Activated effector memory CD4-positive, alpha-beta T cell treated with anti-CD3 and anti-CD28 coated beads, Interleukin-2, amount 50 U/mL, for 16 hours (primary cell): ENCODE results near the gene OTULIN.

Source experiments
- DNase-seq: peaks from one replicate; pipeline ENCODE4 v3.0.0-alpha.2; 2020

OTULIN gene

DNA sequence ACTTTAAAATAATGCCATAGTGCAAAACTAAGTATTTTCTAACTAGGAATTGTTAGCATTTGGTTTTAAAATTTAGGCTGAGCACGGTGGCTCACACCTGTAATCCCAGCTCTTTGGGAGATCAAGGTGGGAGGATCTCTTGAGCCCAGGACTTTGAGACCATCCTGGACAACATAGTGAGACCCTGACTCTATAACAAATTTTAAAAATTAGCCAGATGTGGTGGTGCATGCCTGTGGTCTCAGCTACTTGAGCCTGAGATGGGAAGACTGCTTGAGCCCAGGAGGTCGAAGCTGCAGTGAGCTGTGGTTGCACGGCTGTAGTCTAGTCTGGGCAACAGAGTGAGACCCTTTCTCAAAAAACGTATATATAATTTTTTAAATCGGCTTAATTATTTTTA lies 4.9 kb downstream of the OTULIN start:
- DNase-seq = no peak

GRCh38 chr5:14669975-14670374 lies 5.5 kb downstream of the OTULIN start:
- no peak for DNase-seq

DNA sequence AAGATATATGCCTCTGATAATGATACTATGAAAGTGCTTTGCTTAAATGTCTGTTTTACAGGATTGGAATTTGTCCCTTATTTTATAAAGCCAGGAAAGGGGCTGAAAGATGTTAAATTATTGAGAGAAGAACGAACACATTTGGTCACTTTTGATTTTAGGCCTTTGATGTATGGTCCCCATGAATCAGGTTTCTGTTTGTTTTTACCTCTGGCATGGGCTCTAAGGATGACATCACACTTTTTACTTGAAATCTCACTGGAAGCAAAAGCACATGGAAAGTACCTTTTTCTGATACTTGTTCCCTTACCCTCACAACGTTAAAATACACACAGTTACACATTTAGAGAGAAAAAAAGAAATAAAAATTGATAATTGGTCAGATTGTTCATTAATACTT lies 6.9 kb downstream of the OTULIN start:
- DNase-seq = no peak

GRCh38 chr5:14672082-14672481 lies 7.6 kb downstream of the OTULIN start:
- DNase-seq = no peak

DNA sequence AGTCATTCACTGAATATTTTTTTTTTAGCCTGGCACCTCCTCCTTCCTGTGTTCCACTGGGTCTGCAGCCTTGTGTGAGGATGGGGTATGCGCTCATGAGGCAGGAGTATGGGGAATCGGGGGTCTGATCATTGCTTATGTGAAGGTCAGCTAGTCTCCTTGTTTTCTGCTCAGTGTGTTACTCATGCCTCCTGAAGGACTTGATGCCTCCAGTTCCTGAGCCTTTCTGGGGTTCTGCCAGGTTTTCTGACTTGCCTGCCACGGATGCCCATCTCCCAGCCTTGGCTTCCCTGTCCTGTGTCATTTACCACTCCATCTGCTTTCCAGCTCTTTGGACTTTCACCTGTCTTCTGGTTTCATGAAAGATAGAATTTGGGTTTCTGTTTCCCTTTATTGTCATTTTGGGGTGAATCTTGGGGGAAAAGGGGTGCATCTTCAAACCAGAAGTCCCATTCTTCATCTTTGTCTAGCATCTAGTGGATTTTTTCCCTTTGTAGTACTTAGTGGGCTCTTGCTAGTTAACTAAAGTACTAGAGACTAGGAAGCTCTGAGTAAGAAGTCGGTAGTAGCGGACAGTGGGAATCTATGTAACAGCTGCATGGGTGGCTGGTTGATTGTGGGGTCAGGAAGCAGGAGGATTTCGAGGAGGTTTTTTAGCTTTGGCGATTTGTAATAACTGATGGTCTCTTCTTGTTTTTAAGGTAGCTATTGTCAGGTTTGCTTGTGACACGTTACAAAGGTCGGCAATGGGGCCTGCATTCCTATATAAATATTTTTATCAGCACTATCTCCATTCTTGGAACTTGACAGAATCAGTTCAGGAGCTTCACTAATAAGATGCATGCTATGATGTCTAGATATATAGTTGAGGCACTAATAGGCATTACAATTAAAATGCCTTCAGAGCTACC lies 8.2 kb downstream of the OTULIN start:
- DNase-seq = no peak

- no peak for DNase-seq
Observed at GRCh38 chr5:14673443-14673842, 8.9 kb downstream of the OTULIN start.

GRCh38 chr5:14674983-14675854 lies 10.7 kb downstream of the OTULIN start:
- no peak for DNase-seq

DNA sequence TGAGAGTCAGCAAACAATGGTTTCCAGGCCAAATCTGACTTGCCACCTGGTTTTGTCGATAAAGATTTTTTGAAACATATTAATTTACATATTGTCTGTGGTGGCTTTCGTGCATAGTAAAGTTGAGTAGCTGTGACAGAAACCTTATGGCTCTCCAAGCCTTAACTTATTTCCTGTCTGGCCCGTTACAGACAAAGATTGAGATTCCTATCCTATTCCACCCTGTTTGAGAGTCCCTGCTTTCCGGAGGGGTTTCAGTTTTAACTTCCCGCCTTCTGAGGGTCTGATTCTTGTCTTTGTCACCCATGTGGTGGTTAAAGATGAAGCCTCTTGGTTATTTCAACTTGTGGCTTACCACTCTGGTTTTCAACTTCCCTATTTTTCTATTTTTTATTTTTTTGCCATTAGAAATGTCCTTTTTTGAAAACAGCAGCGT lies 11.4 kb downstream of the OTULIN start:
- DNase-seq = no peak

DNA sequence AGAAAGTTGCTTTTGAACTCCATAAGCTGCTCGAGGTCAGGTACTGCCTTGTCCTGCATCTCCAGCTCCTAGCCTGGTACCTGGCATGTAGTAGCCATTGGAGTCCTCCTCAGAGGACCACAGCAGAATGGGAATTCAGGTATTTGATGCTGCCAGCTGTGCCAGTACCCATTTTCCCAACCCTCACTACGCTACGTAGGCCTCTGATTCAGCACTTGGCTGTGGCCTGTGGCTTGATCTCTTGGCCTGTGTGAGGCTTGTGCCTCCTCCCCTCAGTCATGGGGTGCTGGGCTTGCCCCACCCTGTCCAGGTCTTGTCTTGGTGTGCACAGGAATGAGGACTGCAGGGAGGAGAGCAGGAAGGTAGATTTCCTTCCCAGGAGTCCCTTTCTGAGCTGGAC lies 11.8 kb downstream of the OTULIN start:
- peak; percentile 69 for DNase-seq

- DNase-seq = no peak
Observed at GRCh38 chr5:14678773-14679334, 14.3 kb downstream of the OTULIN start.

- DNase-seq = no peak
Observed at GRCh38 chr5:14679595-14679994, 15.1 kb downstream of the OTULIN start.

DNA sequence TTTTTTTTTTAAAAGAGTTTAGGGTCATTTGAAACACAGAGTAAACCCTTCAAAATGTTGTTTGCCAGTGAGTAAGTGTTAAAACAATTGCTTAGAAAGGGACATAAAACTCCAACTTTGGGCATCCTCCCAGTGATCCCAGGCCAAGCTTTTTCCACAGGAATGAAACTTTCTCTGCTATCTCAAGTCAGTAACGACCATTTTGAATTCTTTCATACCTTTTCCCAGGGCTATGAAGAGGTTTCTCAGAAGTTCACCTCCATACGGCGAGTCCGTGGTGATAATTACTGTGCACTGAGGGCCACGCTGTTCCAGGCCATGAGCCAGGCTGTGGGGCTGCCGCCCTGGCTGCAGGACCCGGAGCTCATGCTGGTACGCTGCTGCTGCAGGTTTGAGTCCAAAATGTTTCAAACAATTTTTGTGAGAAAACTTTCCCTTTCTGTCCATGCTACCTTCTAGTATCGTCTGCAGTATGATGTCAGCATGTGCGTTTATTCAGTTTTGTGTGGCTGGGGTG lies 16.8 kb downstream of the OTULIN start:
- no peak for DNase-seq

DNA sequence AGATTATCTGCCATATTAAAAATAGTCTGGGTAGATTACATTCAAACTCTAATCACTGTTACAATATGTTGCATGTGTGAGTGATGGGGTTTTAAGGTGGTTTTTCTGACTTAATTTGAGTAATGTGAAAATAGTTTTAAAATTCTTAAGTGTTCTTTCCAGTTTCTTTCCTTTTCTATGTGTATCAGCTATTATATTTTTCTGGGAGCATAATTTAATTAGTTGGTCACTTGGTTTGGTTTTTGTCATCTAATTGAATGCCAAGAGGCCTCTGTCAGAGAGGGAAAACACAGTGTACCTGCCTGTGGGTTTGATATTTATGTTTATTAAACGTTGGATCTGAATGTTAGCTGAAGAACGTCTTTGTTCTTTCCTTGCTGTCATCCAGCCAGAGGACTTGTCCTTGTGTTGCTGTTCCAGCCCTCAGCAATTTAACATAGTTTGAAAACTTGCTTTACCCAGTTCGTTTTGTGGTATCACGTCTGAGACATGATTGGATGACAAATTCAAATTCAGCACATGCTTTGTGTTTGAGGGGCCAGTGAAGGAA lies 19.5 kb downstream of the OTULIN start:
- no peak for DNase-seq

DNA sequence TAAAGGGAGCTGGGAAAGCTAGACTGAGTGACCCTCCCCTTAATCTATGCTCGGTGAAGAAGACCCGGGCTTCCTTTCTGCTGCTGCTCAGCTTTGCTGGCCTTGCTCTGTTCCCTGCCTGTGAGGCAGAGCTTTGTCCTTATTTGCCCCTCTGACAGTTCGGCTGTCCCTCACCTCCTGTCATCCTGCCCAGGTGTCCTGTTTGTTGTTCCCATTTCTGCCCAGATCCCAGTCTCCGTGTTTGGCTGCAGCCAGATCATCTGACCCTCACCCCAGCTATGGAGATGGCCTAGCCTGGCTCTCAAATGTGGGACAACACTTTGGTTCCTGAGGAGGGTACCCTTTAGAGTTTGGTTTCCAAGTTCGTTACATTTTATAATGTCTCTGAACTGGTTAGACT lies 20.2 kb downstream of the OTULIN start:
- DNase-seq = no peak

- DNase-seq = peak; percentile 82
Observed at GRCh38 chr5:14685757-14686156, 21.2 kb downstream of the OTULIN start.

DNA sequence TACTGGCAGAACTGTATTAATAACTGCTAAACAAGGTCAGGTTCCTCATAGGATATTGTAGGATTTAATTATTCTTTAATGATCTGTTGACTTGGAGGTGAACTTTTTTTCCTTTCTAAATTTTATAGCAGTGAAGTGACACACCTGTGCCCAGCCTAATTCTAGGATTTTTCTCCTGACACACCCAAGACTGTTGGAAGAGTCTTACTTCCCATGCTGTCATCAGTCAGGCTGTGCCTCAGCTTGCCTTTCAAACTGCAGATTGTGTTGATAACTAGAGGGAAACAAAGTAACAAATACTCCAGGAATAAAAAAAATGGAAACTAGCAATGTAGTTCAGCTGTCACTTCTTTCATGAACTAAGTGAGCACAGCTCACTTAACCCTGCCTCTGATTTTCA lies 22.0 kb downstream of the OTULIN start:
- no peak for DNase-seq

DNA sequence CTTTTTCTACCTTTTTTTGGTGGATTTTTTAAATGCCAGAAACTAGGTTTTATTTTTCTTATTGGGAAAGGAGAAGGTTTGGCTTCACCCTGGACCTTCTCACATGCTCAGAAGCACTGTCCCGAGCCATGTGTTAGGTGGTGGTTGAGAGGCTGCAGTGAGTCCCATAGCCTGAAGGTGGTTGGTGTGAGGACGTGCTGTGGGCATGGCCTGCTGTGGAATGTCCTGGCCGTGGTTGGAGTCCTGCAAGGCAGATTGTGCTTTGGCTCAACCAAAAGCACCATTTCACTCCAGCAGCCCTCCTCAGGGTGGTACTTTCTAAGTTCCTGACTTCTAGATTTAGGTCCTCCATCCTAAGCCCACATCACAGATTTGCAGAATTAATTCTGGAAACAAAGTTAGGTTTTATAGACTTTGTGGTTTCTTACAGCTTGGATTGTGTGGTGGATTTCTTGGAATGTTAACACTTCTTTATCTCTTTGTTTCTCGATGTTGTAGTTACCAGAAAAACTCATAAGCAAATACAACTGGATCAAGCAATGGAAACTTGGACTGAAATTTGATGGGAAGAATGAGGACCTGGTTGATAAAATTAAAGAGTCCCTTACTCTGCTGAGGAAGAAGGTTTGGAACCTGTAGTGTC lies 22.6 kb downstream of the OTULIN start:
- no peak for DNase-seq

DNA sequence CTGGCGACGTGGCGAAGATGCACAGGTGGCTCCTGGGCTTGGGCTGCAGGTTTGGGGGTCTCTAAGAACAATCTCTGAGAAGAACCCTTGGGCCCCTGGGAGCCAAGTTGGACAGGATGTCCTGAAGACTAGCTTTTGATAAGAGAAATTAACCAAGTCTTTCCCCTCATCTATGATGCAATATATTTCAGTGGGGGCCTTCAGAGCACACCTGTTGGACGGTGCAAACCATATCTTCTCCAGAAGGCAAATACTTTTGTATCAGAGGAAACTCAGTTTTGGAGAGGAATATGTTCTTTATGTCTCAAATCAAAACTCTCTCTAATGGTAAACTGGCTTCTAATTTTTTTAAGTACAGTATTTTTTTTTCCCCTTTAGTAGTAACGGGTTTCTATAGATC lies 28.6 kb downstream of the OTULIN start:
- no peak for DNase-seq

DNA sequence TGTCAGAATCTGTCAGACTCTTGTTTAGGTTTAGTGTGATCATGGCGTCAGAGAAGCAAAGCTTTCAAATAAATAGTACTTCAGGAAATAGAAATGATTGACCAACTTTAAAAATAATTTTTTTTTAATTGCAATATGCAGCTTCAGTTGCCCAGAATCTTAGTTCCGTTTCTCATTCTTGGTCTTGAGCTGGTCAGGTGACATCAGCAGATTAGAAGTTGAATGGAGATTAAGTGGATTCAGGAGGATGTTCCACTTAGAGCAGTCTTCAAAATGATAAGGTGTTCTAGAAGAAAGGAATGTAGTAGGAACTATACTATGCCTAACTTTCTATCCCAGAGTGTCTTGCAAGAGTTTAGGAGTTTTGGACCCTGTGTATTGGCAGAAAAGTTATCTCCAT lies 30.6 kb downstream of the OTULIN start:
- DNase-seq = no peak

DNA sequence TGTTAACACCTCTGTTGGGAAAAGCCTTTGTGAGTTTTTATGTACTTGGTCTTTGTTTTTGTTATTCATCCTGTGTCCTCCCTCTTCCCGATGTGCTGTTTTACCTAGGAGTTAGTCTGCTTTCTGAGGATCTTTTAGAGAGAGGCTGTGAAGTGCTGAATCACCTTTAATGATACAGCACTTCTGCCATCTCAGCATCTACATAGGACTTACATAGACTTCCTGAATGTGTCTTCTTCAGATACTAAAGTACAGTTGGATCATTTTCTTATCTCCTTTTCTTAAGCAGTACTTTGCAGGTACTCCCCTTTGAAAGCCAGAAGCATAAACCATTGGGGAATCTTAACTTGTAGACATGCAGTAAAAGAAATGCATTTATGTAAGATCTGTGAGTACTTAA lies 31.5 kb downstream of the OTULIN start:
- no peak for DNase-seq

- DNase-seq = no peak
Observed at GRCh38 chr5:14696851-14697250, 32.3 kb downstream of the OTULIN start.

DNA sequence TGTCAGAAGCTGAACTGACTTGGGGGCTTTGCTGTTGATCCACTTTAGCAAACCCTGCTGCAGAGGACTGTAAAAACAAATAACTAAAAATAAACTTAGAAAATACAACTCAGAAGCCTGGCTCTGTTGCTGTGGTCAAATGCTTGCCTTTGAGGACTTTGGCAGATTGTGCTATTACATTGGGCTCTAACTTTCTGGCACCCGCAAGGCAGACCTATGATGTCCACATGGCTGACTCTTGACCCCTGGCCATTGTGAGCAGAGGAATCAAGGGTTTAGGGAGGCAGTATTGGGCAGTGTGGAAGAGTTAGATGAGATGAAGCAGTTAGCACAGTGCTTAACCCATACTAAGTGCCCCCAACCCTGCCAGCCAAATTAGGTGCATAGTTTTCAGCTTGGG lies 34.0 kb downstream of the OTULIN start:
- no peak for DNase-seq

- DNase-seq = no peak
Observed at GRCh38 chr5:14699159-14699558, 34.6 kb downstream of the OTULIN start.
